GM20431 (cell line): ENCODE data around the gene CPPED1.
"Not testable (repeated sequence)": the region's sequence is repeated elsewhere in the genome, so short reads cannot be mapped to it uniquely, and the experiment has no call there.

Experiments used
- in situ Hi-C: fragments of 300-500 bp; cut with MseI, MboI; formaldehyde crosslinking; loops from one replicate; pipeline ENCODE4 v1.15.0; 2020; ENCODE audit warnings: low sequenced_read_pairs; ENCODE audit not compliant: unreplicated experiment

Gene CPPED1

GRCh38 chr16:12804395-12804794 lies 708 bp upstream of the CPPED1 start:
- in situ Hi-C loops, result loop anchor here (25.0 kb wide), 2 partner anchors 342 to 692 kb away; no protein-coding TSS in a partner anchor

DNA sequence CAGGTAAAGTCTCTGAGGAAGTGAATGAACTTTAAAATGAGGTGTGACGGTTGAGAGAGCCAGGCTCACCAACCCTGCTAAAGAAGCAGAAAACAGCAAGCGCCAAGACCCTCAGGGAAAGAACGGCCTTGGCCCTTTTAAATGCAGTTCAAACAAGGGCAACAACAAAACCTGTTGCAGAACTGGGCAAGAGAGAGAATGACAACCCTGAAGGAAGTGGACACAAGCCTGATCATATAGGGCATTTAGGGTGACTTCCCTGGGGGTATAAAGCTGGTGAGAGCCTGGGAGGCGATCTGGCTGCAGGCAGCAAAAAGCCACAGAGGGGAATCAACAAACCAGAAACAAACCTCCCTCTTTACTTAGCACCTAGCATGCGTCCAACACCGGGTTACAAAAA lies 1.0 kb downstream of the CPPED1 start:
- in situ Hi-C loops, result loop anchor here (25.0 kb wide), 2 partner anchors 340 to 690 kb away; no protein-coding TSS in a partner anchor

- in situ Hi-C loops, result loop anchor here (25.0 kb wide), 2 partner anchors 340 to 690 kb away; no protein-coding TSS in a partner anchor
These were observed 1.6 kb downstream of the CPPED1 start for GRCh38 chr16:12802048-12802447.

DNA sequence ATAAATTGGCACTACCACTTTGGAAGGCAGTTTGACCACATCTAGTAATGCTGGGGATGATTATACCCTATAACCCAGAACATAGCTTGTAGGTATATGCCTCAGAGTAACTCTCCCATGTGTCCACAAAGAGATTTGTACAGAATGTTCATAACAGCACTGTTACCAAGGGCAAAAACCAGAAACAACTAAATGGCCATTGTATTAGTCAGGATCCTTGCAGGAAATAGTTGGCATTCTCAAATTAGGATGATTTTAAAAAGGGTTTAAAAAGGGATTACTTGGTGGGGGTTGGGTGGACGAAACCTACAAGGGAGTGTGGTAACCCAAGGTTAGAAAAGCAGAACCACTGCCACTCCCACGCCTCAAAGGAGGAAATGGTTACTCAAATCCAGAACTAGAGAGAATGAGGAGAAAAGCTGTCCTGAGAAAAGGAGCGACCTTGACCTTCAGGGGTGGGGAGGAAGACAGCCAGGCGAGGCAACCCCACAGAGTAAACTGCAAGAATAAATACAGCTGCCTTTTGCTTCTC lies 2.1 kb downstream of the CPPED1 start:
- in situ Hi-C loops, result loop anchor here (25.0 kb wide), 2 partner anchors 339 to 689 kb away; no protein-coding TSS in a partner anchor

- in situ Hi-C loops, result loop anchor here (25.0 kb wide), 2 partner anchors 339 to 689 kb away; no protein-coding TSS in a partner anchor
These were observed 2.9 kb downstream of the CPPED1 start for GRCh38 chr16:12800817-12801216.

DNA sequence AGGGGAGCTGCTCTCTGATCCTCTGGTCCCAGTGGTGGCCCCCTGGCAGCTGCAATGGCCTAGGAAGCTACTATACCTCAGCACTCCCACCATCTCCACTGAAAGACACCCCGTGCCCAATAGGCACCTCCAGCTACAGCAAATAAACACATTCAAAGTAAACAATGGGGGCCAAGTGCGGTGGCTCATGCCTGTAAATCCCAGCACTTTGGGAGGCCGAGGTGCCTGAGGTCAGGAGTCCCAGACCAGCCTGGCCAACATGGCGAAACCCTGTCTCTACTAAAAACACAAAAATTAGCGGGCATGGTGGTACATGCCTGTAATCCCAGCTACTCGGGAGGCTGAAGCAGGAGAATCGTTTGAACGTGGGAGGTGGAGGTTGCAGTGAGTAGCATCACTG lies 3.7 kb downstream of the CPPED1 start:
- in situ Hi-C loops, result loop anchor here (25.0 kb wide), 2 partner anchors 338 to 688 kb away; no protein-coding TSS in a partner anchor

GRCh38 chr16:12798846-12799245 lies 4.8 kb downstream of the CPPED1 start:
- in situ Hi-C loops, result no loop called here

DNA sequence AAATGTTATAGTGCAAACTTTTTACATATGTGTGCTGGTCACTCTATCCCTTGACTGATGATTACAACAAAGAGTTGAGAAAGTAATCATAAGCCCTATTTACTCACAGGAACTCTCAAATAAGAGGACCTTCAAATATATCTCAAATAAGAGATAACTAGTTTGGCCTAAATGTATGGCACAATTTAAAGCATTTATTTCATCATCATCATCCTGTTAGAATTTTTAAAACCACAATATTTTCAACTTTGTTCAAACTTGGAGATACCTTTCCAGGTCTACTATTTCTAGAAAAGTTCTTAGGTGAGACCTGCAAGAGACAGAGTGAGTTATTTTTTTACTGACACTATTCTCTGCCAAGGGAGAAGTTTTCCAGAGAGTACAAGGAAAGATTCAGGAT lies 5.5 kb downstream of the CPPED1 start:
- in situ Hi-C loops, result no loop called here

DNA sequence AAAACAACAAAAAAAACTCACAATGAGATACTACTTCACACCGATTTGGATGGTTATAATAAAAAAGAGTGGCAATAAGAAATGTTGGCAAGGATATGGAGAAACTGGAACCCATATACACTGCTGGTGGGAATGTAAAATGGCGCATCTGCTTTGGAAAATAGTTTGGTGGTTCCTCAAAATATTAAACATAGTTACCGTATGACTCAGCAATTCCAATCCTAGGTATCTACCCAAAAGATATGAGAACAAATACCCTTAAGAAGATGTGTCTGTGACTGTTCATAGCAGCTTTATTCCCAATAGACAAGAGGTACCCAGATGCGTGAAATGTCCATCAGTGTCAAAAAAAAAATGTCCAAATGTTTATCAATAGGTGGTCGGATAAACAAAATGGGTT lies 7.2 kb downstream of the CPPED1 start:
- in situ Hi-C loops, result no loop called here

- in situ Hi-C loops, result no loop called here
These were observed 8.9 kb downstream of the CPPED1 start for GRCh38 chr16:12794486-12795387.

GRCh38 chr16:12793865-12794240 lies 9.8 kb downstream of the CPPED1 start:
- in situ Hi-C loops, result no loop called here

DNA sequence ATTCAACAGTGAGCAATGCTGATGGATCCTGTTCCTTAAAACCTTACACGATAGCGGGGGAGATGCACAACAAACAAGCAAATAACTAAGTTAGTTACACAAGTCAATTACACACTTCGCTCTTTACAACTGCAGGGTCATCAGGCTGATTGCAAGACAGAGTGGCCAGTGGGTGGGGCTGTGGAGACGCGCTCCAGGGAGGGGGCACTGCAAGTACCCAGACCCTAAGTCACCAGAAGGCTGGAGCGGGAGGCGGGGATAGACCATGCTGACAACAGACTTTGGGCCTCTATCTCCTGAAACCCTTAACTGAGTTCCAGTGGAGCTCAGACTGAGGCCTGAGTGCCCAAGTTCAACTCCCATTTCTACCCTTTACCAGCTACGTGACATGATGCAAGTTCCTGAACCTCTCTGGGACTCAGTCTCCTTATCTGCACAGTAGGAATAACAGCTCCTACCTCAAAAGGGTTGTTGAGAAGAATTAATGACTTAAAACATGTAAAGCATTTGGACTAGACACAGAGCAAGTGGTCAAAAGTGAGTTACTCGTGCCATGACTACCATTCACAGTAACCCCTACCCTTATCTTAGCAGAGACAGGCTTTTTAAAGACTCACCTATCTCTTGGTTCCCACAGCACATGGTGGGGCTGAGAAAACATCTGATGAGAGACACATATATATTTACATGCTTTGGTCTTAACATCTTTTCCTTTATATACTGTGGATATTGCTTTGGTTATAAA lies 10.4 kb downstream of the CPPED1 start:
- in situ Hi-C loops, result no loop called here

- in situ Hi-C loops, result not testable (repeated sequence)
These were observed 11.2 kb downstream of the CPPED1 start for GRCh38 chr16:12792528-12792927.

- in situ Hi-C loops, result no loop called here
These were observed 12.3 kb downstream of the CPPED1 start for GRCh38 chr16:12791340-12791739.

DNA sequence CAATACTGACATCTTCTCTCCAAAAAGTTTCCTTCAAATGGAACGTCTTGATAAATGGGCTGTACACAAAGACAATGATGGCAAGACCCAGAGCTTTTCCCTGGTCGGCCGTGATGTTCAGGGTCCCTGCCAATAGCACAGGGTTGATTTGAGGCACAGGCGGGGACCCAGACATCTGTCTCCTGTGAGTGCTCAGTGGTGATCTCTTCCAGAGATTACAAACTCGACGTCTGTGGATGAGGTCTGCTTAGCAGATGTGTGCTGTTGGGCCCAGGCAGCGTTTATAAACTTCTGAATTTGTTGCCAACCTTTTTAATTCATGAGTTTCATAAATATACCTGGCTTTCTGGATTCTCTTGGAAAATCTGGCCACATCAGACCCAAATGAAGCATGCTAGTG lies 14.9 kb downstream of the CPPED1 start:
- in situ Hi-C loops, result no loop called here

GRCh38 chr16:12786081-12786480 lies 17.6 kb downstream of the CPPED1 start:
- in situ Hi-C loops, result no loop called here

DNA sequence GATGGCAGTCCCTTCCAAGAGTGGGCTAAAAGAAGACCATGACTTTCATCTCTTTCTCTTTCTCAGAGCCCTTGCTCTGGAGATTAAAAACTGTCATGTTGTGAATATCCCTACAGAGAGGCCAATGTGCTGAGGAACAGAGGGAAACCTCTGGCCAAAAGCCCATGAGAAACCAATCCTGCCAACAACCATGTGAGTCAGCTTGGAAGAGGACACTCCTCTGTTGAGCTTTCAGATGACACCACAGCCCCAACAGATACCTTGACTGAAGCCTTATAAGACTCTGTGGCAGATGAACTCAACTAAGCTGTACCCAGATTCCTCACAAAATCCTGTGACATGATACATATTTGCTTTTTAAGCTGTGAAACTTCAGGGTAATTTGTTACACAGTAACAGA lies 19.6 kb downstream of the CPPED1 start:
- in situ Hi-C loops, result no loop called here

DNA sequence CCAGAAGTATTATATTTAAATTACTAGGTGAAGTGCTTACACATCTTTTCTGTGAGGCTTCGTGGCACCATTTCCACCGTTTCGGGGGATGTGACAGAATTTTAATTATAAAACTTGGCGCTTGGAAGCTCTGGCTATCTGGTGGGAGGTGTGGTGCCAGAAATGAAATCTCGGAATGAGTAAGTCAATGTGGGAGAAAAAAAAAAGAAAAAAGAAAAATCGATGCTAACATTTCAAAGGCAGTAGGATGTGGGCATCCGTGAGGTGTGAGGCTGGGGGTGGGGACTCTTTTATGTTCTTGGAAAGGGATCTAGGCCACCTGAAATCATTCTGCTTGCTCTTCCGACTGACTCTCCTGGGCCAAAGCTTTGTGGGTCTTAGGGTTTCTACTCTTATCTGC lies 21.9 kb downstream of the CPPED1 start:
- in situ Hi-C loops, result no loop called here

GRCh38 chr16:12780467-12780866 lies 23.2 kb downstream of the CPPED1 start:
- in situ Hi-C loops, result no loop called here

- in situ Hi-C loops, result no loop called here
These were observed 25.0 kb downstream of the CPPED1 start for GRCh38 chr16:12778726-12779125.
